Epithelial cell of esophagus (primary cell): ENCODE results near the gene GPC6.

ENCODE experiments used
- DNase-seq: peaks from one replicate; pipeline ENCODE4 v3.0.0; 2010; ENCODE audit warnings: low read depth
- H3K4me3 ChIP-seq: 2 replicates; pipeline ENCODE4 v1.5.1; 2011; ENCODE audit warnings: mild to moderate bottlenecking, low read length, control low read depth
- TF ChIP-seq, protein P1 (sequence below): IDR thresholded peaks from 2 replicates; pipeline ENCODE4 v1.5.1; 2011; ENCODE audit warnings: low read depth, mild to moderate bottlenecking, low read length, control low read depth, inconsistent platforms; ENCODE audit not compliant: insufficient read depth; ENCODE audit errors: missing control alignments

Gene GPC6

GRCh38 chr13:93670866-93671265 is 444.3 kb downstream of the GPC6 start:
- no peak overlapping the region for H3K4me3 ChIP-seq
- no peak for DNase-seq
- TF ChIP-seq, protein P1, sequence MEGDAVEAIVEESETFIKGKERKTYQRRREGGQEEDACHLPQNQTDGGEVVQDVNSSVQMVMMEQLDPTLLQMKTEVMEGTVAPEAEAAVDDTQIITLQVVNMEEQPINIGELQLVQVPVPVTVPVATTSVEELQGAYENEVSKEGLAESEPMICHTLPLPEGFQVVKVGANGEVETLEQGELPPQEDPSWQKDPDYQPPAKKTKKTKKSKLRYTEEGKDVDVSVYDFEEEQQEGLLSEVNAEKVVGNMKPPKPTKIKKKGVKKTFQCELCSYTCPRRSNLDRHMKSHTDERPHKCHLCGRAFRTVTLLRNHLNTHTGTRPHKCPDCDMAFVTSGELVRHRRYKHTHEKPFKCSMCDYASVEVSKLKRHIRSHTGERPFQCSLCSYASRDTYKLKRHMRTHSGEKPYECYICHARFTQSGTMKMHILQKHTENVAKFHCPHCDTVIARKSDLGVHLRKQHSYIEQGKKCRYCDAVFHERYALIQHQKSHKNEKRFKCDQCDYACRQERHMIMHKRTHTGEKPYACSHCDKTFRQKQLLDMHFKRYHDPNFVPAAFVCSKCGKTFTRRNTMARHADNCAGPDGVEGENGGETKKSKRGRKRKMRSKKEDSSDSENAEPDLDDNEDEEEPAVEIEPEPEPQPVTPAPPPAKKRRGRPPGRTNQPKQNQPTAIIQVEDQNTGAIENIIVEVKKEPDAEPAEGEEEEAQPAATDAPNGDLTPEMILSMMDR: no peak

DNA sequence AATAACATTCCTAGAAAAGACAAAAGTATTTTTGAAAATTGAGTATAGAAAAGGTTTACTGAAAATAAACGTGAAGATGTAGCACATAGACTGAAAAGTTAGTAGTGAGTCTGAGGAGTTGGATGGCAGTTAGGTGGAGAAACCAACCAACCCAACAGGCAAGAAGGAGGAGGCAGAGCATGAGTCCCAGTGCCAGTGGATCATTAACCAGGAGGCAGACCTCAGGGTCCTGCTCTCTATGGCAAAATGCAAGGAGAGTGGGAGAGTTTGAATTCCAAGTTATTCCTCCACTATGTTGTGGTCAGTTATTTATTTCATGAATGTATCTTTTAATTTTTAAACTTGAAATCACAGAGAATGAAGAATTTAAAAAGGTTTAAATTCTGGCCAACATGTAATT is 446.4 kb downstream of the GPC6 start:
- no peak overlapping the region for H3K4me3 ChIP-seq
- DNase-seq: no peak
- TF ChIP-seq, protein P1: no peak

DNA sequence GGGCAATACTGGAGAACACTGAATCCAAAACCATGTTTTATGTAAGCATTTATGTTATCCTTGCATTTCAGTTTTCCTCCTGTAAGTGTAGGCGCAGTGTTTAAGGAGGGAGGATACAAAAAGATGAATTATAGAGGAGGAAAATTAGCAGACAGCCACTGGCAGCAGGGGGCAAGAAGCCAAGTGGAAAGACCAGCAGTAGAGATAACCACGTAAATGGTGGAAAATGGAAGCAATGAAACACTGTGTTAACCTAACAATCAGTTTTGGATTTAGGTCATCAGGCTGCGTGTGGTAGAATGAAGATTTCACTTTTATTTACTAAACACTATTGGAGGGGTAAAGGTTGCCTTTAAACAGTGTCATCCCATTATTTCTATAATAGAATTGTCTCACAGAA is 447.3 kb downstream of the GPC6 start:
- TF ChIP-seq, protein P1: no peak
- no peak overlapping the region for H3K4me3 ChIP-seq
- no peak for DNase-seq

DNA sequence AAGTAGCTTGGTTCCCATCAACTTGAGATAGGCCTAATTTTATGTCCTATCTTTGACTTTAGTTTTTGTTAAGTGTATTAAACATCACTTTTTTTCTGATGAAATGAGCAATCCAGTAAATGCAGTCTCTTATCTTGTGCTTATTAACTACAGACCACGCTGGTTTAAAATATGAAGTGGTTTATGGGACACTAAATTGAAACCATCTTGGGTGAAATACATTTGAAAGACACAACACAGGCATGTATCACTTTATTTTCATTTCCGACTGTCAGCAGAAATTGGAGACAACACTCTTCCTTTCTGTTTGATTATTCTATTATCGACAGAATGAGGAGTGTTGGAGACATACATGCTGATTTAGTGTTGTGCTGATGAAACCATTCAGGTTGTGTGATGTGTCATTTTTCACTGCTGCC is 447.7 kb downstream of the GPC6 start:
- TF ChIP-seq, protein P1: no peak
- DNase-seq: no peak
- H3K4me3 ChIP-seq: no peak overlapping the region

- no peak overlapping the region for H3K4me3 ChIP-seq
- TF ChIP-seq, protein P1: no peak
- DNase-seq: no peak
These were observed 453.7 kb downstream of the GPC6 start for GRCh38 chr13:93680329-93680728.

DNA sequence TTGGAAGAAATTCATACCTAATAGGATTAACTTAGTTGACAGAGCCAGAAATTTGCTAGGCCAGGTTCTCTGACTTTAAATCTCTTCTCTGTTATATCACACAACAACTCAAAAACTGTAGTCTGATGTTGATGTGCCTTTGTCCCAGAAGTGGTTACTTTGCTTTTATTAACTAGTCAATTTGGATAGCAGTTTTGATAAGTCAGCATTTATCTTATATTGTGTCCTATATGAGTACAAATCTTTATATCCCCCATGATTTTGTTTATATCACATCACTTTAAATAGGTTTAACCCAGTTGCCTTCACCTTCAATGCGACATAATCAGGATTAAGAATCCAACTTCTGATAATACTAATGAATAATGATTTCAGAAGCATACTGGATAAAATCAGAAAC is 459.3 kb downstream of the GPC6 start:
- H3K4me3 ChIP-seq: no peak overlapping the region
- no peak for DNase-seq
- TF ChIP-seq, protein P1: no peak

- no peak overlapping the region for H3K4me3 ChIP-seq
- TF ChIP-seq, protein P1: no peak
- no peak for DNase-seq
These were observed 459.8 kb downstream of the GPC6 start for GRCh38 chr13:93686399-93686798.
